SK-N-SH (cell line): Measurements from ENCODE around the gene MYO18A. TPM values are rescaled to one million over a fixed set of nuclear protein-coding genes. Genes with fewer than 3 reads are reported as not detected.

ENCODE experiments used
- CTCF ChIA-PET: fragments of 300-600, 350-600 bp; formaldehyde crosslinking; extraction: SDS; loops from one replicate; lab custom pipeline; 2021; lab: Yijun Ruan, JAX
- POLR2A ChIA-PET: fragments of 350-600 bp; sonication (Branson Sonifier 250); formaldehyde crosslinking; extraction: SDS; loops from one replicate; lab custom pipeline; 2020; ENCODE audit warnings: antibody characterized with exemption, inconsistent platforms; lab: Yijun Ruan, JAX
- DNase-seq: peaks from one replicate; pipeline ENCODE4 v3.0.0; 2012
- H2AFZ ChIP-seq: fragments of 200-600 bp; sonication (generic); 2 replicates; pipeline ENCODE4 v1.8.1; 2016; ENCODE audit warnings: antibody characterized with exemption, mild to moderate bottlenecking, low read depth
- H3F3A ChIP-seq: fragments of 200-600 bp; sonication (generic); replicated peaks from 2 replicates; pipeline ENCODE3; 2016; ENCODE audit warnings: antibody characterized with exemption, mild to moderate bottlenecking; ENCODE audit not compliant: insufficient read depth
- H3K27ac ChIP-seq, 2 experiments: fragments of 200-500 bp in 1 of 2; fragments of 200-600 bp in 1 of 2; sonication (Bioruptor generic) in 1 of 2; sonication (generic), shearing (Covaris generic) in 1 of 2; 2 replicates each; pipeline versions ENCODE4 v1.5.1 to v1.6.1; 2014 to 2016; ENCODE audit warnings: low read depth in 2 of 2, inconsistent platforms in 1 of 2, low read length in 1 of 2, mild to moderate bottlenecking in 1 of 2, mixed read lengths in 1 of 2
- H3K27me3 ChIP-seq: fragments of 200-600 bp; sonication (generic), shearing (Covaris generic); 2 replicates; pipeline ENCODE4 v1.6.1; 2016; ENCODE audit warnings: mixed run types; ENCODE audit not compliant: insufficient read depth
- H3K36me3 ChIP-seq, 2 experiments: fragments of 200-500 bp in 1 of 2; fragments of 200-600 bp in 1 of 2; sonication (Bioruptor generic) in 1 of 2; sonication (generic) in 1 of 2; replicated peaks in 1 of 2; 2 replicates each; pipeline versions ENCODE3 to v1.5.1; 2014 to 2016; ENCODE audit warnings: low read length in 1 of 2, mild to moderate bottlenecking in 1 of 2; ENCODE audit not compliant: insufficient read depth in 2 of 2, control insufficient read depth in 1 of 2
- H3K4me1 ChIP-seq, 2 experiments: fragments of 200-500 bp in 1 of 2; fragments of 200-600 bp in 1 of 2; sonication (Bioruptor generic) in 1 of 2; sonication (generic), shearing (Covaris generic) in 1 of 2; 2 replicates each; pipeline versions ENCODE4 v1.5.1 to v1.6.1; 2014 to 2016; ENCODE audit warnings: low read depth in 1 of 2, low read length in 1 of 2, mixed run types in 1 of 2; ENCODE audit not compliant: insufficient read depth in 2 of 2, control insufficient read depth in 1 of 2
- H3K4me2 ChIP-seq: fragments of 200-600 bp; sonication (generic), shearing (Covaris generic); 2 replicates; pipeline ENCODE4 v1.6.1; 2017; ENCODE audit warnings: mixed run types
- H3K4me3 ChIP-seq, 2 experiments: fragments of 200-500 bp in 1 of 2; fragments of 200-600 bp in 1 of 2; sonication (Bioruptor generic) in 1 of 2; sonication (generic), shearing (Covaris generic) in 1 of 2; 2 replicates each; pipeline versions ENCODE4 v1.5.1 to v1.8.1; 2014 to 2016; ENCODE audit warnings: low read depth in 2 of 2, inconsistent platforms in 1 of 2, low read length in 1 of 2, mild to moderate bottlenecking in 1 of 2, mixed read lengths in 1 of 2, moderate library complexity in 1 of 2
- H3K79me2 ChIP-seq: fragments of 200-600 bp; sonication (generic); 2 replicates; pipeline ENCODE4 v1.8.1; 2017; ENCODE audit warnings: mild to moderate bottlenecking; ENCODE audit not compliant: insufficient read depth
- H3K9ac ChIP-seq: fragments of 200-600 bp; sonication (generic); 2 replicates; pipeline ENCODE4 v1.6.1; 2017; ENCODE audit warnings: mixed run types
- H3K9me2 ChIP-seq: fragments of 200-600 bp; sonication (generic); 2 replicates; pipeline ENCODE4 v1.6.1; 2017; ENCODE audit warnings: mixed run types
- H3K9me3 ChIP-seq: fragments of 200-600 bp; sonication (generic); 2 replicates; pipeline ENCODE4 v1.6.1; 2017; ENCODE audit warnings: mixed run types, mild to moderate bottlenecking, moderate library complexity
- H4K20me1 ChIP-seq: fragments of 200-600 bp; sonication (generic); 2 replicates; pipeline ENCODE4 v1.6.1; 2017; ENCODE audit warnings: mild to moderate bottlenecking, mixed run types; ENCODE audit not compliant: insufficient read depth
- ELF1 ChIP-seq: IDR thresholded peaks from 2 replicates; pipeline ENCODE4 v1.4.0; 2012
- EZH2phosphoT487 ChIP-seq: fragments of 200-600 bp; sonication (generic); IDR thresholded peaks from 2 replicates; pipeline ENCODE4 v1.6.1; 2017; ENCODE audit warnings: low read depth, mixed run types, mild to moderate bottlenecking, antibody characterized with exemption, moderate library complexity, borderline replicate concordance
- FOSL2 ChIP-seq: IDR thresholded peaks from 2 replicates; pipeline ENCODE4 v1.4.0; 2012; ENCODE audit warnings: low read depth, mild to moderate bottlenecking, moderate library complexity, borderline replicate concordance
- GABPA ChIP-seq: IDR thresholded peaks from 2 replicates; pipeline ENCODE4 v1.4.0; 2012; ENCODE audit warnings: low read depth, mild to moderate bottlenecking
- GATA2 ChIP-seq: sonication (generic); formaldehyde crosslinking; IDR thresholded peaks from 2 replicates; pipeline ENCODE4 v1.5.0; 2020; ENCODE audit warnings: mild to moderate bottlenecking, missing genetic modification reagents
- JUND ChIP-seq: IDR thresholded peaks from 2 replicates; pipeline ENCODE4 v1.4.0; 2012
- MAX ChIP-seq: IDR thresholded peaks from 2 replicates; pipeline ENCODE4 v1.4.0; 2012; ENCODE audit warnings: low read depth
- MXI1 ChIP-seq: IDR thresholded peaks from 2 replicates; pipeline ENCODE4 v1.6.1; 2012; ENCODE audit warnings: mild to moderate bottlenecking, low read depth, low read length, improper control_type of control experiment
- PBX3 ChIP-seq: IDR thresholded peaks from 2 replicates; pipeline ENCODE4; 2012
- POLR2AphosphoS5 ChIP-seq: IDR thresholded peaks from 2 replicates; pipeline ENCODE4 v1.6.1; 2012; ENCODE audit warnings: low read depth, low read length
- SIN3A ChIP-seq: IDR thresholded peaks from 2 replicates; pipeline ENCODE4 v1.6.1; 2012; ENCODE audit warnings: low read depth, mild to moderate bottlenecking, low read length, moderate library complexity, borderline replicate concordance
- WGBS: methylation state at CpG from one replicate; pipeline ENCODE4 v1.1.6; 2017; ENCODE audit warnings: low lambda C conversion rate; 5-methylcytosine and 5-hydroxymethylcytosine counted together
- polyA plus RNA-seq, 3 experiments: library from polyadenylated mRNA; depleted of rRNA; stranded (reverse); fragments of >200 nt; gene quantifications; 2 replicates each; pipeline ENCODE4 v1.2.3, GENCODE V29; 2012

Gene MYO18A
- polyA plus RNA-seq, 1 of the 3 experiments (the other 2 are of a cell fraction) = 6.6 TPM

- DNase-seq = no peak
- no peak overlapping the region for H3K4me3 ChIP-seq
- H3F3A ChIP-seq = no peaks in the 10 kb centered on the region
- H3K9ac ChIP-seq = no peak overlapping the region
- H3K79me2 ChIP-seq = no peaks in the 10 kb centered on the region
- H3K4me2 ChIP-seq = no peak overlapping the region
- ChIA-PET CTCF (interaction anchor here (1.1 to 1.4 kb wide), 2 partner anchors 131 to 134 kb away, joined by 3 to 4 read pairs; no protein-coding TSS in a partner anchor), POLR2A (no interaction called here)
- no peaks in the 10 kb centered on the region for H3K9me2 ChIP-seq
- H3K4me1 ChIP-seq = peaks cover 0 to 28% of the 10 kb centered on the region in 2 experiments; a peak in 3 of 4 replicates
- no peak overlapping the region; a peak in 1 of 4 replicates for H3K27ac ChIP-seq
- H2AFZ ChIP-seq = no peak overlapping the region
- H4K20me1 ChIP-seq = no peaks in the 10 kb centered on the region
- peaks cover 0 to 42% of the 10 kb centered on the region in 2 experiments for H3K36me3 ChIP-seq
- TF ChIP-seq EZH2phosphoT487 (no peak), SIN3A (no peak), MXI1 (no peak), GABPA (no peak), MAX (no peak)
- no peaks in the 10 kb centered on the region for H3K27me3 ChIP-seq
- 64% methylated on average over 6 of the region's 6 CpGs for WGBS
- no peaks in the 10 kb centered on the region for H3K9me3 ChIP-seq
Observed at GRCh38 chr17:29096094-29096493, 84.1 kb downstream of the MYO18A start.

- WGBS = 87% methylated on average over 4 of the region's 6 CpGs
- peaks cover 0 to 32% of the 10 kb centered on the region in 2 experiments; a peak in 3 of 4 replicates for H3K4me1 ChIP-seq
- H2AFZ ChIP-seq = no peak overlapping the region
- no peak for DNase-seq
- no peaks in the 10 kb centered on the region for H3K9me2 ChIP-seq
- H3K9me3 ChIP-seq = no peaks in the 10 kb centered on the region
- TF ChIP-seq GATA2 (CRISPR knock-in tag) (no peak), ELF1 (no peak)
- H3K27ac ChIP-seq = no peak overlapping the region
- no peak overlapping the region for H3K9ac ChIP-seq
- H4K20me1 ChIP-seq = no peaks in the 10 kb centered on the region
- H3K79me2 ChIP-seq = no peaks in the 10 kb centered on the region
- ChIA-PET POLR2A (no interaction called here), CTCF (interaction anchor here (0.6 to 1.4 kb wide), 3 partner anchors 12 to 133 kb away, joined by 3 to 4 read pairs (median 3); no protein-coding TSS in a partner anchor)
- H3K36me3 ChIP-seq = peaks cover 0 to 43% of the 10 kb centered on the region in 2 experiments
- H3K4me2 ChIP-seq = no peak overlapping the region
- no peaks in the 10 kb centered on the region for H3F3A ChIP-seq
- no peaks in the 10 kb centered on the region for H3K27me3 ChIP-seq
- H3K4me3 ChIP-seq = no peak overlapping the region
Observed at GRCh38 chr17:29095439-29095838, 84.8 kb downstream of the MYO18A start.

GRCh38 chr17:29094101-29094708 is 86.0 kb downstream of the MYO18A start:
- Histone ChIP-seq H3F3A (no peaks in the 10 kb centered on the region), H3K27me3 (no peaks in the 10 kb centered on the region), H2AFZ (no peak overlapping the region), H3K9me2 (no peaks in the 10 kb centered on the region), H3K4me1 (peaks cover 0 to 28% of the 10 kb centered on the region in 2 experiments; a peak in 3 of 4 replicates), H4K20me1 (no peaks in the 10 kb centered on the region), H3K27ac (no peak overlapping the region), H3K9me3 (no peaks in the 10 kb centered on the region), H3K4me2 (no peak overlapping the region), H3K9ac (no peak overlapping the region), H3K4me3 (no peak overlapping the region), H3K79me2 (no peaks in the 10 kb centered on the region), H3K36me3 (peaks cover 0 to 50% of the 10 kb centered on the region in 2 experiments)
- WGBS = 91% methylated on average over 11 of the region's 11 CpGs
- ChIA-PET POLR2A (no interaction called here), CTCF (interaction anchor here (1.0 to 5.3 kb wide), 5 partner anchors 17 to 129 kb away, joined by 3 to 31 read pairs (median 6); no protein-coding TSS in a partner anchor)
- TF ChIP-seq PBX3 = no peak
- TF ChIP-seq POLR2AphosphoS5 = no peak
- no peak for TF ChIP-seq FOSL2
- no peak for TF ChIP-seq JUND
- no peak for TF ChIP-seq GABPA
- DNase-seq = no peak
